H1 (cell line): ENCODE data around the gene NFIC. TPM values are rescaled to one million over a fixed set of nuclear protein-coding genes. Genes with fewer than 3 reads are reported as not detected.

ENCODE experiments used
- CTCF ChIA-PET: fragments of 300-600 bp; sonication (Branson Sonifier 250); formaldehyde crosslinking; loops from one replicate; lab custom pipeline; 2021; ENCODE audit not compliant: partially characterized antibody; lab: Charles Lee
- POLR2A ChIA-PET: fragments of 300-600 bp; sonication (Branson Sonifier 250); formaldehyde crosslinking; loops from one replicate; lab custom pipeline; 2021; ENCODE audit warnings: inconsistent platforms; ENCODE audit not compliant: partially characterized antibody; lab: Charles Lee
- DNase-seq, 2 experiments: peaks; one replicate each; pipeline versions ENCODE4 v3.0.0 to v3.0.0-alpha.2; 2010 to 2022; ENCODE audit warnings: low spot score in 2 of 2, low read depth in 1 of 2, mixed read lengths in 1 of 2
- FAIRE-seq: peaks from 2 replicates; lab custom pipeline; 2011; peaks lifted over from hg19 to GRCh38; lab: Jason Lieb, UNC
- H2AFZ ChIP-seq: 2 replicates; pipeline ENCODE4 v1.8.1; 2012; ENCODE audit warnings: low read length, inconsistent platforms
- H2AK5ac ChIP-seq: 2 replicates; pipeline ENCODE4 v1.6.1; 2013; ENCODE audit warnings: low read depth, low read length
- H2BK120ac ChIP-seq: replicated peaks from 2 replicates; pipeline ENCODE3; 2013; ENCODE audit warnings: low read depth, low read length, inconsistent platforms
- H2BK12ac ChIP-seq: 2 replicates; pipeline ENCODE4 v1.6.1; 2013; ENCODE audit warnings: low read depth, low read length
- H2BK15ac ChIP-seq: 2 replicates; pipeline ENCODE4 v1.6.1; 2013; ENCODE audit warnings: low read length
- H2BK20ac ChIP-seq: 2 replicates; pipeline ENCODE4 v1.6.1; 2013; ENCODE audit warnings: low read length
- H2BK5ac ChIP-seq: 2 replicates; pipeline ENCODE4 v1.6.1; 2013; ENCODE audit warnings: low read depth, low read length
- H3K14ac ChIP-seq: 2 replicates; pipeline ENCODE4 v1.6.1; 2013; ENCODE audit warnings: inconsistent platforms; ENCODE audit not compliant: insufficient read length
- H3K18ac ChIP-seq: 2 replicates; pipeline ENCODE4 v1.6.1; 2013; ENCODE audit warnings: low read length; ENCODE audit errors: extremely low read depth
- H3K23ac ChIP-seq: 2 replicates; pipeline ENCODE4 v1.6.1; 2013; ENCODE audit warnings: inconsistent platforms; ENCODE audit not compliant: insufficient read length
- H3K23me2 ChIP-seq: 2 replicates; pipeline ENCODE4 v1.6.1; 2013; ENCODE audit warnings: low read depth, low read length
- H3K27ac ChIP-seq: 2 replicates; pipeline ENCODE4 v1.6.1; 2011; ENCODE audit warnings: low read depth, low read length, inconsistent platforms
- H3K27me3 ChIP-seq, 4 experiments: replicated peaks in 1 of 4; 1 replicate in 1 of 4; 2 replicates in 3 of 4; pipeline versions ENCODE4 v1.6.1 to v1.8.1; 2011 to 2013; ENCODE audit warnings: low read length in 3 of 4, mild to moderate bottlenecking in 3 of 4, inconsistent platforms in 2 of 4, mixed read lengths in 2 of 4, moderate library complexity in 1 of 4; ENCODE audit not compliant: control insufficient read depth in 3 of 4, insufficient read depth in 3 of 4; ENCODE audit errors: extremely low read depth in 1 of 4
- H3K36me3 ChIP-seq, 4 experiments: 2 replicates each; pipeline versions ENCODE4 v1.6.1 to v1.8.1; 2011 to 2013; ENCODE audit warnings: mild to moderate bottlenecking in 4 of 4, low read length in 3 of 4, moderate library complexity in 2 of 4, control low read depth in 1 of 4, inconsistent platforms in 1 of 4; ENCODE audit not compliant: insufficient read depth in 4 of 4, control insufficient read depth in 2 of 4
- H3K4ac ChIP-seq: replicated peaks from 2 replicates; pipeline ENCODE3; 2013; ENCODE audit warnings: low read length, low read depth, mixed read lengths, inconsistent platforms; ENCODE audit not compliant: insufficient read length
- H3K4me1 ChIP-seq, 4 experiments: replicated peaks in 1 of 4; 1 replicate in 1 of 4; 2 replicates in 3 of 4; pipeline versions ENCODE4 v1.6.1 to v1.8.1; 2011 to 2013; ENCODE audit warnings: low read length in 3 of 4, inconsistent platforms in 2 of 4, mixed read lengths in 1 of 4; ENCODE audit not compliant: insufficient read depth in 4 of 4, control insufficient read depth in 3 of 4
- H3K4me2 ChIP-seq, 2 experiments: 2 replicates each; pipeline versions ENCODE4 v1.6.1 to v1.8.1; 2011 to 2013; ENCODE audit warnings: low read depth in 2 of 2, low read length in 2 of 2, control low read depth in 1 of 2, inconsistent platforms in 1 of 2, mild to moderate bottlenecking in 1 of 2; ENCODE audit not compliant: insufficient read depth in 1 of 2
- H3K4me3 ChIP-seq, 4 experiments: fragments of 200-600, 300-600 bp in 1 of 4; sonication (generic), shearing (Covaris generic), sonication (Bioruptor Twin) in 1 of 4; 2 replicates each; pipeline versions ENCODE4 v1.5.1 to v1.8.1; 2011 to 2016; ENCODE audit warnings: low read length in 4 of 4, low read depth in 3 of 4, control low read depth in 2 of 4, inconsistent platforms in 2 of 4, mild to moderate bottlenecking in 2 of 4, mixed read lengths in 1 of 4, moderate library complexity in 1 of 4; ENCODE audit not compliant: insufficient read depth in 2 of 4; ENCODE audit errors: extremely low read depth in 1 of 4
- H3K56ac ChIP-seq: replicated peaks from 2 replicates; pipeline ENCODE3; 2013; ENCODE audit warnings: low read depth, mild to moderate bottlenecking, mixed read lengths, low read length, inconsistent platforms; ENCODE audit not compliant: insufficient read length
- H3K79me1 ChIP-seq: 2 replicates; pipeline ENCODE4 v1.6.1; 2013; ENCODE audit warnings: low read depth, low read length, control low read depth
- H3K79me2 ChIP-seq, 2 experiments: 2 replicates each; pipeline versions ENCODE4 v1.6.1 to v1.8.1; 2012 to 2013; ENCODE audit warnings: low read length in 2 of 2, mild to moderate bottlenecking in 2 of 2, inconsistent platforms in 1 of 2; ENCODE audit not compliant: insufficient read depth in 2 of 2, control insufficient read depth in 1 of 2
- H3K9ac ChIP-seq, 4 experiments: replicated peaks in 1 of 4; 1 replicate in 1 of 4; 2 replicates in 3 of 4; pipeline versions ENCODE4 v1.6.1 to v1.8.1; 2011 to 2013; ENCODE audit warnings: low read depth in 3 of 4, low read length in 3 of 4, control low read depth in 2 of 4, mild to moderate bottlenecking in 2 of 4, moderate library complexity in 2 of 4, inconsistent platforms in 1 of 4; ENCODE audit errors: extremely low read depth in 1 of 4
- H3K9me3 ChIP-seq, 2 experiments: 2 replicates each; pipeline versions ENCODE4 v1.6.1 to v1.8.1; 2012 to 2013; ENCODE audit warnings: mild to moderate bottlenecking in 2 of 2, moderate library complexity in 2 of 2, control low read depth in 1 of 2, inconsistent platforms in 1 of 2, low read depth in 1 of 2, low read length in 1 of 2, mixed read lengths in 1 of 2; ENCODE audit not compliant: insufficient read depth in 2 of 2
- H4K20me1 ChIP-seq, 2 experiments: replicated peaks in 1 of 2; 2 replicates each; pipeline versions ENCODE3 to v1.8.1; 2011 to 2013; ENCODE audit warnings: inconsistent platforms in 2 of 2, low read length in 2 of 2, mild to moderate bottlenecking in 1 of 2; ENCODE audit not compliant: insufficient read depth in 2 of 2, control insufficient read depth in 1 of 2
- H4K5ac ChIP-seq: 2 replicates; pipeline ENCODE4 v1.6.1; 2013; ENCODE audit warnings: low read length, low read depth, mixed read lengths, inconsistent platforms; ENCODE audit not compliant: insufficient read length
- H4K8ac ChIP-seq: 2 replicates; pipeline ENCODE4 v1.8.0; 2013; ENCODE audit warnings: mild to moderate bottlenecking, moderate library complexity, low read length, inconsistent platforms; ENCODE audit not compliant: insufficient read depth; ENCODE audit errors: extremely low read depth
- H4K91ac ChIP-seq: replicated peaks from 2 replicates; pipeline ENCODE3; 2013; ENCODE audit warnings: low read length, mixed read lengths, inconsistent platforms; ENCODE audit not compliant: insufficient read length
- CEBPB ChIP-seq: IDR thresholded peaks from 2 replicates; pipeline ENCODE4 v1.6.1; 2012; ENCODE audit warnings: low read depth, low read length
- CHD2 ChIP-seq: IDR thresholded peaks from 2 replicates; pipeline ENCODE4 v1.6.1; 2012; ENCODE audit warnings: low read length, improper control_type of control experiment
- POU5F1 ChIP-seq: IDR thresholded peaks from 2 replicates; pipeline ENCODE4 v1.6.1; 2011; ENCODE audit warnings: low read depth, mild to moderate bottlenecking, low read length, moderate library complexity
- WGBS, 2 experiments: shearing (Covaris generic) in 1 of 2; methylation state at CpG; one replicate each; pipeline versions ENCODE4 v1.1.6 to v1.1.7; 2013 to 2015; ENCODE audit warnings: low lambda C conversion rate in 2 of 2, mixed read lengths in 2 of 2, inconsistent platforms in 1 of 2, low coverage in 1 of 2, missing lambda C conversion rate in 1 of 2; ENCODE audit not compliant: insufficient replicate concordance in 2 of 2, insufficient coverage in 1 of 2, insufficient read length in 1 of 2; ENCODE audit errors: extremely low coverage in 1 of 2, missing lambda C conversion rate in 1 of 2; 5-methylcytosine and 5-hydroxymethylcytosine counted together
- polyA plus RNA-seq, 7 experiments: library from polyadenylated mRNA; depleted of rRNA in 3 of 7; stranded (reverse) in 5 of 7; unstranded in 2 of 7; fragments of >200 nt in 5 of 7; fragments of 200-250 nt in 2 of 7; gene quantifications; 1 replicate in 5 of 7; 2 replicates in 1 of 7; 4 replicates in 1 of 7; pipeline versions ENCODE4 v1.2.1 to v1.2.3, GENCODE V29; 2011 to 2013; ENCODE audit warnings: missing spikeins in 2 of 7, mixed read lengths in 2 of 7
- total RNA-seq: library from RNA; stranded (reverse); fragmentation: NEBNext Ultra II Directional; extraction: Animal tissue kit (Norgen Biotek cat#: 25700); gene quantifications from 2 replicates; pipeline ENCODE4 v1.2.1, GENCODE V29; 2021

The NFIC gene
- total and polyA plus RNA-seq, 2 of the 8 experiments (the other 6 are each of a cell fraction or from before 2014, with no cell fraction given) = 0.56 to 3.2 TPM

- no peaks in the 10 kb centered on the region for H3K9me3 ChIP-seq
- no peak overlapping the region; a peak in 1 of 8 replicates for H3K4me3 ChIP-seq
- H3K18ac ChIP-seq = no peak overlapping the region; the same call in 1 of the 2 replicates
- no peak overlapping the region for H3K9ac ChIP-seq
- H3K27ac ChIP-seq = no peak overlapping the region
- no peaks in the 10 kb centered on the region for H3K36me3 ChIP-seq
- 0 out of 7 replicates have a peak, but pooled peaks cover 0 to 2% (median 0%) of the 10 kb centered on the region in 4 experiments for H3K27me3 ChIP-seq
- no peaks in the 10 kb centered on the region for H3K79me1 ChIP-seq
- H3K4ac ChIP-seq = no peak overlapping the region
- no peak overlapping the region for H4K91ac ChIP-seq
- 0 out of 2 replicates have a peak overlapping the region, but pooled peaks have one; percentile 81 for H2BK15ac ChIP-seq
- H2AK5ac ChIP-seq = no peak overlapping the region
- DNase-seq (peak in 1 of 2 experiments; percentile 65), FAIRE-seq (no peak)
- no peak overlapping the region for H2BK20ac ChIP-seq
- no peak overlapping the region for H3K14ac ChIP-seq
- H2BK12ac ChIP-seq = 0 out of 2 replicates have a peak overlapping the region, but pooled peaks have one; percentile 17
- 0 out of 2 replicates have a peak, but pooled peaks cover 1% of the 10 kb centered on the region for H3K23me2 ChIP-seq
- no peak overlapping the region for H4K5ac ChIP-seq
- H3K56ac ChIP-seq = no peak overlapping the region
- no peak overlapping the region for H2BK5ac ChIP-seq
- H2AFZ ChIP-seq = no peak overlapping the region
- H4K8ac ChIP-seq = no peak overlapping the region
- H3K79me2 ChIP-seq = no peaks in the 10 kb centered on the region
- no peak overlapping the region for H3K23ac ChIP-seq
- POLR2A ChIA-PET = interaction anchor here (0.7 kb wide), 2 partner anchors 9 to 33 kb away, joined by 3 read pairs; no protein-coding TSS in a partner anchor
- CTCF ChIA-PET = interaction anchor here (0.8 to 1.8 kb wide), 6 partner anchors 7 to 95 kb away, joined by 3 to 9 read pairs (median 4); no protein-coding TSS in a partner anchor
- H3K4me1 ChIP-seq = peaks cover 0 to 12% (median 6%) of the 10 kb centered on the region in 4 experiments; a peak in 5 of 7 replicates
- H2BK120ac ChIP-seq = peak overlapping the region; percentile 31
- WGBS, 2 experiments = 53% methylated on average over 14 of the region's 17 CpGs; no CpG with 5 or more reads in 1 of the 2 experiments
- TF ChIP-seq CHD2 (no peak), POU5F1 (no peak), CEBPB (no peak; the same call in 1 of the 2 replicates)
- peak overlapping the region; percentile 43 to 54; a peak in 3 of 4 replicates for H3K4me2 ChIP-seq
- no peaks in the 10 kb centered on the region for H4K20me1 ChIP-seq
Measured at GRCh38 chr19:3389876-3390371, 23.5 kb downstream of the NFIC start.
